Activated naive CD4-positive, alpha-beta T cell treated with anti-CD3 and anti-CD28 coated beads, Interleukin-2, amount 50 U/mL, for 72 hours (primary cell): ENCODE data around the gene MN1. TPM values are rescaled to one million over a fixed set of nuclear protein-coding genes. Genes with fewer than 3 reads are reported as not detected.

Experiments
- ATAC-seq, 2 donors: fragments of 150-1000 bp; cut with Tn5 transposase; 2 replicates each; pipeline ENCODE4 v1.10.0; 2021; ENCODE audit warnings: mild to moderate bottlenecking in 2 of 2, moderate library complexity in 2 of 2
- DNase-seq, 2 donors: peaks; one replicate each; pipeline ENCODE4 v3.0.0; 2021 to 2022; ENCODE audit warnings: low spot score in 2 of 2
- H3K27ac Mint-ChIP-seq, 2 donors: one replicate each; pipeline ENCODE4 v1.8.0; 2022; ENCODE audit warnings: mild to moderate bottlenecking in 2 of 2, mixed read lengths in 2 of 2
- H3K36me3 Mint-ChIP-seq, 2 donors: one replicate each; pipeline ENCODE4 v1.8.0; 2022; ENCODE audit warnings: mixed read lengths in 2 of 2
- H3K9me3 Mint-ChIP-seq, 2 donors: one replicate each; pipeline ENCODE4 v1.8.0; 2022; ENCODE audit warnings: mixed read lengths in 2 of 2
- total RNA-seq, 2 donors: library from RNA; stranded (reverse); gene quantifications; one replicate each; pipeline ENCODE4 v1.2.3, GENCODE V29; 2022

Gene MN1
- total RNA-seq, 2 donors from 2014 or later: 0.14 to 0.16 TPM

DNA sequence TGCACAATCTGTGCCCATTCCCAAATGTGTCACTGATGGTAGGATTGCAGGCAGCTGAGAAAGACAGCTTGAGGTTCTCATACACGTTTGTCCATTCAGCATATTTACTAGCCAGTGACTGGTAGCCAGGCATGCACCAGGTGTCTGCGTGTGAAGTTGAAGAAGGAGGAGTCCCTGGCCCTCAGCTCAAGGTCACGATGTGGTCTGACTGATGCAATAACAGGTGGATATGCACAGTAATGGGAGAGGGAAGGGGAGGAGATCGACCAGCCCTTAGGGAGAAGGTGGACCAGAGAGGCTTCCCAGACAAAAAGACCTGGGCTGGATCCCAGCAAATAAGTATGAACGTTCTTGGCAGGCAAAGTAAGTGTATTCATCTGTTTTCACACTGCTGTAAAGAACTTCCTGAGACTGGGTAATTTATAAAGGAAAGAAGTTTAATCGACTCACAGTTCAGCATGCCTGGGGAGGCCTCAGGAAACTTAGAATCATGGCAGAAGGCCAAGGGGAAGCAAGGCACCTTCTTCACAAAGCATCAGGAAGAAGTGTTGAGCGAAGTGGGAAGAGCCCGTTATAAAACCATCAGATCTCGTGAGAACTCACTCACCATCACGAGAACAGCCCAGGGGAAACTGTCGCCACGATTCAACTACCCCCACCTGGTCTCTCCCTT is 96.0 kb downstream of the MN1 start:
- no peaks in the 10 kb centered on the region for H3K36me3 Mint-ChIP-seq
- no peak for DNase-seq
- no peak overlapping the region for H3K27ac Mint-ChIP-seq
- peaks cover 0 to 4% of the 10 kb centered on the region in 2 donors for H3K9me3 Mint-ChIP-seq
- no peak for ATAC-seq

DNA sequence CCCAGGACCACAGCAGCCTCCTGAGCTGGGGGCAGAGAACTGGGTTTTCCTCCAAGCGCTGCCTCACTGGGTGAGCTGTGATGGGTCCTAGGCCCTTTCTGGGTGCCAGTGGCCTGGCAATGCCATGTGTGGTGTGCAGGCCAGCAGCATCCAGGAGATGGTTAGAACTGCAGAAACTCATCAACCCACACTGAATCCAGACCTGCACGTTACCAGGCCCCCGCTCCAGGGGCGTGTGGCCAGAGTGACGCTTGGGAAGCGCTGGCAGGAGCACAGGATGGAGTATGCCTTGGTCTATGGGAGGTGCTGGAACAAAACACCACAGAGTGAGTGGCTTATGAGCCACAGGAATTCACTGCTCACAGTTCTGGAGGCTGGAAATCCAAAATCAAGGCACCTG is 97.0 kb downstream of the MN1 start:
- H3K27ac Mint-ChIP-seq: no peak overlapping the region
- H3K36me3 Mint-ChIP-seq: no peaks in the 10 kb centered on the region
- DNase-seq (no peak), ATAC-seq (no peak)
- peaks cover 0 to 4% of the 10 kb centered on the region in 2 donors for H3K9me3 Mint-ChIP-seq

DNA sequence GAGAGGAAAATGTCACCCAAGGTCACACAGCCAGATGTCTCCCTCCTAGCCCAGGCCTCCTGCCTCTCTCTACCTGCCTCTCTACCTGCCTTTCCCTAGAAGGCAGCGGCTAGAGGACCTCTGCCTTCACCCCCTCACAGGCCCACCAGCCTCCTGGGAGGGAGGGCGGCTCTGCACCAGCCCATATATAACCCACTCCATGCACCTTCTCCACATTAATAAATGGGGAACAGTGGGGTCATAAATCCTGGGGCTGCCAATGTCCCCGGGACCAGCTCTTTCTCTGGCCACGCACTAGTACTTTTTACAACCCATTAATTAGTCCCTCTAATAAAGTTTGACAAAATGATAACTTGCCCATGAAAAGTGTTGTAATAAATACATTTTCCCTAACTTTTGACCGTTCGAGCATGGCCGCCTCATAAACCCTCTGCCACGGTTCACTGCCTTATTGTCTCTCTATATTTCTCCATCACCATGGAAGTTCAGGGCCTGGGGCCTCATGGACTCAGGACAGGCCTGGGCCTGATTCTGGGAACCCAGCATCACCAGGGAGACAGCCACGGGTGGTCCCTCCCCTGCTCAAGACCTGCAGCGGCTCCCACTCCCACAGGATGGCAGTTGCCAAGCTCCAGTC is 102.1 kb downstream of the MN1 start:
- peaks cover 7 to 10% of the 10 kb centered on the region in 2 donors for H3K9me3 Mint-ChIP-seq
- no peak overlapping the region for H3K27ac Mint-ChIP-seq
- ATAC-seq (no peak), DNase-seq (no peak)
- peaks cover 0 to 12% of the 10 kb centered on the region in 2 donors for H3K36me3 Mint-ChIP-seq

DNA sequence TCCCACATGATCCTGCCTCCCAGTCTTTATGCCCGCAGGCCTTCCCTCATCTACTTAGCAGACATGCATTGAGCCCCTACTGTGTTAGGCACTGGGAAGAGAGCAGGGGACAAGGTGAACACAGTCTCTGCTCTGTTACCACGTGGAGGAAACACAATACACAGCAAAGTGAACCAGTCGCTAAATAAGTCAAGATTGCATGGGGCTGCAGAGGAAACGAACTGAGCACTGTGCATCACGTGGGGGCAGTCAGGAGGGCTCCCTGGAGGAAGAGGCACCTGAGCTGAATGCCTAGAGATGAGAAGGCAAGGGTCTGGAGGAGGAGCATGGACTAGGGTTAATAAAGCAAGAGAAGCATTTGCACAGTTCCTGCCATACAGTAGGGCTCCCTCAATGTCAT is 102.7 kb downstream of the MN1 start:
- H3K9me3 Mint-ChIP-seq: peaks cover 7 to 10% of the 10 kb centered on the region in 2 donors
- DNase-seq: no peak
- ATAC-seq: no peak
- H3K36me3 Mint-ChIP-seq: peaks cover 0 to 12% of the 10 kb centered on the region in 2 donors
- no peak overlapping the region for H3K27ac Mint-ChIP-seq

Other genes starting within 250 kb of the MN1 start
- gene PITPNB, start 117.5 kb upstream of the MN1 start, total RNA-seq: 100 to 1,000 TPM in 1 of 2 donors, 10 to 100 TPM in 1; 83.4 to 105 TPM